ENCODE data around the gene GJA10.

GJA10 gene

DNA sequence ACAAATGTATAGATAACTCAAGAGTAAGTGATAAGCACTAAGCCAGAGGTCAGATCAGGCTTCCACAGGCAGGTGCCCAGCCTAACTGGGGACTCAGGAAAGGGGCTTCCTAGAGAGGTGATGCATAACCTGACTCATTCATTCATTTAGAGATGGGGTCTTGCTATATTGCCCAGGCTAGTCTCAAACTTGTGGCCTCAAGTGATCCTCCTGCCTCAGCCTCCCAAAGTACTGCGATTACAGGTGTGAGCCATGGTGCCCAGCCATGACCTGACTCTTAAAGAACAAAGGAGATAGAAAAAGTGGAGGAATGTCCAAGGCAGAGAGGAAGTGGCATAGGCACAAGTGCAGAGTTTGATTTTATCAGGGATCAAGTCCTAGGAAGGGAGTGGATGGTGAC lies 41.9 kb downstream of the GJA10 start:
- TF ChIP-seq, protein P1, sequence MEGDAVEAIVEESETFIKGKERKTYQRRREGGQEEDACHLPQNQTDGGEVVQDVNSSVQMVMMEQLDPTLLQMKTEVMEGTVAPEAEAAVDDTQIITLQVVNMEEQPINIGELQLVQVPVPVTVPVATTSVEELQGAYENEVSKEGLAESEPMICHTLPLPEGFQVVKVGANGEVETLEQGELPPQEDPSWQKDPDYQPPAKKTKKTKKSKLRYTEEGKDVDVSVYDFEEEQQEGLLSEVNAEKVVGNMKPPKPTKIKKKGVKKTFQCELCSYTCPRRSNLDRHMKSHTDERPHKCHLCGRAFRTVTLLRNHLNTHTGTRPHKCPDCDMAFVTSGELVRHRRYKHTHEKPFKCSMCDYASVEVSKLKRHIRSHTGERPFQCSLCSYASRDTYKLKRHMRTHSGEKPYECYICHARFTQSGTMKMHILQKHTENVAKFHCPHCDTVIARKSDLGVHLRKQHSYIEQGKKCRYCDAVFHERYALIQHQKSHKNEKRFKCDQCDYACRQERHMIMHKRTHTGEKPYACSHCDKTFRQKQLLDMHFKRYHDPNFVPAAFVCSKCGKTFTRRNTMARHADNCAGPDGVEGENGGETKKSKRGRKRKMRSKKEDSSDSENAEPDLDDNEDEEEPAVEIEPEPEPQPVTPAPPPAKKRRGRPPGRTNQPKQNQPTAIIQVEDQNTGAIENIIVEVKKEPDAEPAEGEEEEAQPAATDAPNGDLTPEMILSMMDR (IDR thresholded peaks at IDR 0.05; ENCODE audit: control extremely low read depth, extremely low read depth, low read depth, missing control alignments), result no peak
- ChIA-PET CTCF (interaction anchor here (9.6 kb wide), 1 partner anchor 543 kb away, joined by 136 read pairs; no protein-coding TSS in a partner anchor), POLR2A (no interaction called here)
- DNase-seq (ENCODE audit: extremely low spot score), result no peak

DNA sequence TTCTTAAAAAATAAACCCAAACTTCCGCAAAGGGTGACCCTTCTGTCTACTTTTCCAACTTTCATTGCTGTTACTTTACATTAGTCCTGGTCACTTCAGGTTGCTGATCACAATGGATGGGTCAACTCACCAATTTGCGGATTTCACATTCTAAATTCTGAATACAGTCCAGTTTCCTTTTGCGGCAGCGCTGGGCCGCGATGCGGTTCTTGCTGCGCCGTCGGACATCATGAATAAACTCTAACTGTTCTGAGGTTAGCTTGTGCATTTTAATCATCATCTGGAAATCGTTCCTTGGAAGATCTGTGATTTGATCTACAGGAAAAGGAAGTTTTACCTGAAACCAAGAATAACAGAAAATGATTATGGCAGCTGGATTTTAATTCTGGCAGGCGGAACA lies 43.7 kb downstream of the GJA10 start:
- DNase-seq (ENCODE audit: extremely low spot score), result no peak
- TF ChIP-seq, protein P1 (IDR thresholded peaks at IDR 0.05; ENCODE audit: control extremely low read depth, extremely low read depth, low read depth, missing control alignments), result no peak
- POLR2A ChIA-PET, result no interaction called here
- CTCF ChIA-PET, result interaction anchor here (9.6 kb wide), 1 partner anchor 541 kb away, joined by 136 read pairs; no protein-coding TSS in a partner anchor

DNA sequence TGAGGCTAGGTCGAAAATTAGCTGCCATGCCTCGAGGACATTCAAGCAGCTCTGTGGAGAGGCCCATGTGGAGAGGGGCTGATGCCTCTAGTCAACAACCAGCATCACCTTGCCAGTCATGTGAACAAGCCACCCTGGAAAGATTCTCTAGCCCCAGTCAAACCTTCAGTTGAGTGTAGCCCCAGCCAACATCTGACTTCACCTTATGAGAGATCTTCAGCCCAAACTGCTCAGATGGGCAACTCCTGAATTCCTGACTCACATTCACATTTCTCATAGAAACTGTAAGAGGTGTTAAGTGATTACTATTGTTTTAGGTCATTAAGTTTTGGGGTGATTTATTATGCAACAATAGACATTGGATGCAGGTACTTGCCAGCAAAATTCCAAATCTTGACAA lies 44.9 kb downstream of the GJA10 start:
- POLR2A ChIA-PET, result no interaction called here
- TF ChIP-seq, protein P1 (IDR thresholded peaks at IDR 0.05; ENCODE audit: control extremely low read depth, extremely low read depth, low read depth, missing control alignments), result no peak
- no peak for DNase-seq (ENCODE audit: extremely low spot score)
- CTCF ChIA-PET, result interaction anchor here (9.6 kb wide), 1 partner anchor 540 kb away, joined by 136 read pairs; no protein-coding TSS in a partner anchor

DNA sequence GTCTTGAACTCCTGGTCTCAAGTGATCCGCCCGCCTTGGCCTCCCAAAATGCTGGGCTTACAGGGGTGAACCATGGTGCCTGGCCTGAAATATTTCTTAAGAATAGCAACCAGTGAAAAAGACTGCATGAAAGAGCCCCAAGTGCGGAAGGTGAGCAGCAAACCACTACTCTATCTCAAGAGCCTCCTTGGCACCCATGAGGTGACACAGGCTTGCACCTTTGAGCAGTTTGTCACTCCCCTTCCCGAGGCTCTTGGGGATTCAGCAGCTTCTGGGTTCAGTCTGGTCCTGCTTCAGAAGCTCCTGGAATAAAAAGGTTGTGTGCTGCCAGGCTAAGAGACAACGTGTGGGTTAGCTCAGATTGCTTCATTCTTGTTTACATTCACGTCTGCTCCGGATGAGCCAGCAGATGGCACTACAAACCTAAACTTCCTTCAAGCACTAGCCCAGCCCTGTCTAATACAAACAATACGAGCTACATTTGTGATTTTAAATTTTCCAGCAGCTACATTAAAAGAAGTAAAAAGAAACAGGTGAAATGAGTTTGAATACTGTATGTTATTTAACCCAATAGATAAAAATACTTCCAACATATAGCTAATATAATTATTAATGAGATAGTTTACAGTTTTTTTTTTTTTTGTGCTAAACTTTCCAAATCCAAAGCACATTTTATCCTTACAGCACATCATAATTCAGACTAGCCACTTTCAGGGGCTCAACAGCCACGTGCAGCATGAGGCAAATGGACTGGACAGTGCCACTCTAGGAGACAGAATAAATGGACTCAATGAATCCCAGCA lies 46.2 kb downstream of the GJA10 start:
- peak; percentile 75 for DNase-seq (ENCODE audit: extremely low spot score)
- CTCF ChIA-PET, result interaction anchor here (0.6 to 9.6 kb wide), 63 partner anchors 8 to 960 kb away, joined by 3 to 136 read pairs (median 4); partner anchors contain the start of gene ANKRD6
- TF ChIP-seq, protein P1 (IDR thresholded peaks at IDR 0.05; ENCODE audit: control extremely low read depth, extremely low read depth, low read depth, missing control alignments), result peak; percentile 65
- POLR2A ChIA-PET, result no interaction called here

DNA sequence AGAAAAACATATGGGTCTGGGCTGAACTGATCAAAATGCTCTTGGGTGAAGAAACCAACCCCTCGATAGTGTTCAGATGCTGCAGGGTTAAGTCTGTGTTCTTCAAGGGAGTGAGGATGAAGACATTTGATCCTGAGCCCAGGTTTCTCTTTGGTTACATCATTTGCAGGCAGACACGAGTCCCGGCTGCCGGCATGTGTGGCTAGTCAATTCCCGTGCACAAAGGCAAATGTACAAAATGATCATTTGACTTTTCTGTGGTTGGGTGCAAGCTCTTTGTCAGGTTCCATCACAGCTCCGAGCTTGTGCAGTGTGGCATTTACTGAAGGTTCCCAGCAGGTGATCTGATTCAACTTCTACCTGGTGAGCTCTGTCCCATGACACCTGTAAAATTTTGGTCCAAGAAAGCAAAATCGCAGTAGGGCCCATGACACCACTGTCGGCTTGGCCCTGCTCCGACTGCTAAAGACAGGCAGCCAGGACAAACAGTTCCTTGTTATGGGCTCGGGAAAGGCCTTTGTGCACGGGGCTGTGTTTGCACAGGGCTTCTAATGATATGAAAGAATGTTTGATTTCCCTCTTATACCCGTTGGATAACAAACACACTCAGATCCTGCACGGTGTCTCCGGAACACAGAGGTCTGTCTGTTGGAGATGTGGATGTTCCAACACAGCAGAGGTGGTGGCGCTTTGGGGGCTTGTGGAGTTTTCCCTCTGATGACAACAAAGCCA lies 46.9 kb downstream of the GJA10 start:
- ChIA-PET POLR2A (no interaction called here), CTCF (interaction anchor here (0.7 to 9.6 kb wide), 59 partner anchors 8 to 959 kb away, joined by 3 to 136 read pairs (median 4); partner anchors contain the start of gene ANKRD6)
- TF ChIP-seq, protein P1 (IDR thresholded peaks at IDR 0.05; ENCODE audit: control extremely low read depth, extremely low read depth, low read depth, missing control alignments), result no peak
- DNase-seq (ENCODE audit: extremely low spot score), result no peak

DNA sequence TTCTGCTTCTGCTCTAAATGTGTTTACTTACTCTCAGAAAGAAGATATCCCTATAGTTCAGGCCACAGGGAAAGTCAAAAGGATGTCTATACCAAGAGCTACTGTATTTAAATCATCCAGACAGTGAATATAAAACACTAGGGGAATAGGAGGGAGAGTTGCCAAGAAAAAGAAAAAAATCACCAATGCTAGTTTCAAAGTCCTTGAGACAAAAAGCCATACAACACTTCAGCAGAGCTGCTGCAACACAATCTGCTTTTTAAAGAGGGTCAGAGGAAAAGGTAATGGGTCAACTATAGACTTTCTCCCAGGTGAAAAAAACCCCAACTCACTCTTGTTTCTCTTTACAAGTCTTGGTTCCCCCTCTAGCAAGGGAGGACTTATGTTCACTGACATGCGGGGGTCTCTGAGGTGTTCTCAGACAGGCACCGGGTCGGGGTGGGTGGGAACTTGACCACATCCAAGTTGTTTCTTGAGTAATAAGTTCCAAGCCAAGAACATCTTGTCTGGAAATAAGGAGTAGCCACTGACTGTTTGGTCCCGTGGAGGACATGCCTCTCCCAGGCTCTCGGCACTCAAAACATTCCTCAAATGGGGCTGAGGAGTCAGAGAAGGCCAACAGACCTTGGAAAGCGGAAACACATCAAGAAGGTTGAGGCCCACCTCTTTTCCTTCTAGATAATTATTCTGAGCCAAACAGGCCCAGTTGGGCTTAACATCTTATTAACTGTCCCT lies 47.7 kb downstream of the GJA10 start:
- no peak for DNase-seq (ENCODE audit: extremely low spot score)
- POLR2A ChIA-PET, result no interaction called here
- TF ChIP-seq, protein P1 (IDR thresholded peaks at IDR 0.05; ENCODE audit: control extremely low read depth, extremely low read depth, low read depth, missing control alignments), result no peak
- CTCF ChIA-PET, result interaction anchor here (1.3 to 9.6 kb wide), 5 partner anchors 11 to 559 kb away, joined by 3 to 136 read pairs (median 25); no protein-coding TSS in a partner anchor
